SJCRH30 (cell line): ENCODE measurements around the gene SLC39A7. TPM values are rescaled to one million over a fixed set of nuclear protein-coding genes. Genes with fewer than 3 reads are reported as not detected.

ENCODE experiments used
- DNase-seq, 2 experiments: peaks; one replicate each; pipeline ENCODE4 v3.0.0-alpha.2; 2015 to 2020
- H3K27ac ChIP-seq: fragments of 250-450 bp; sonication (Bioruptor Pico); 2 replicates; pipeline ENCODE4 v1.5.1; 2020; ENCODE audit warnings: mild to moderate bottlenecking, moderate library complexity
- H3K27me3 ChIP-seq: fragments of 250-450 bp; sonication (Bioruptor Pico); 2 replicates; pipeline ENCODE4 v1.5.1; 2020; ENCODE audit warnings: mild to moderate bottlenecking, moderate library complexity
- H3K36me3 ChIP-seq: fragments of 250-450 bp; sonication (Bioruptor Pico); 2 replicates; pipeline ENCODE4 v1.5.1; 2020; ENCODE audit warnings: mild to moderate bottlenecking, moderate library complexity
- H3K4me1 ChIP-seq: fragments of 250-450 bp; sonication (Bioruptor Pico); 2 replicates; pipeline ENCODE4 v1.5.1; 2020; ENCODE audit warnings: mild to moderate bottlenecking, moderate library complexity
- H3K4me3 ChIP-seq: fragments of 250-450 bp; sonication (Bioruptor Pico); 2 replicates; pipeline ENCODE4 v1.5.1; 2020; ENCODE audit warnings: mild to moderate bottlenecking, moderate library complexity
- H3K9me3 ChIP-seq: fragments of 250-450 bp; sonication (Bioruptor Pico); replicated peaks from 2 replicates; pipeline ENCODE4 v1.5.1; 2020; ENCODE audit warnings: mild to moderate bottlenecking, moderate library complexity
- total RNA-seq: library from RNA; depleted of rRNA; stranded (reverse); fragments of >200 nt; shearing (Covaris generic); gene quantifications from 2 replicates; pipeline ENCODE4 v1.2.3, GENCODE V29; 2014; rRNA removed

Gene SLC39A7
- total RNA-seq, 1 experiment from 2014 or later = 75.1 TPM

DNA sequence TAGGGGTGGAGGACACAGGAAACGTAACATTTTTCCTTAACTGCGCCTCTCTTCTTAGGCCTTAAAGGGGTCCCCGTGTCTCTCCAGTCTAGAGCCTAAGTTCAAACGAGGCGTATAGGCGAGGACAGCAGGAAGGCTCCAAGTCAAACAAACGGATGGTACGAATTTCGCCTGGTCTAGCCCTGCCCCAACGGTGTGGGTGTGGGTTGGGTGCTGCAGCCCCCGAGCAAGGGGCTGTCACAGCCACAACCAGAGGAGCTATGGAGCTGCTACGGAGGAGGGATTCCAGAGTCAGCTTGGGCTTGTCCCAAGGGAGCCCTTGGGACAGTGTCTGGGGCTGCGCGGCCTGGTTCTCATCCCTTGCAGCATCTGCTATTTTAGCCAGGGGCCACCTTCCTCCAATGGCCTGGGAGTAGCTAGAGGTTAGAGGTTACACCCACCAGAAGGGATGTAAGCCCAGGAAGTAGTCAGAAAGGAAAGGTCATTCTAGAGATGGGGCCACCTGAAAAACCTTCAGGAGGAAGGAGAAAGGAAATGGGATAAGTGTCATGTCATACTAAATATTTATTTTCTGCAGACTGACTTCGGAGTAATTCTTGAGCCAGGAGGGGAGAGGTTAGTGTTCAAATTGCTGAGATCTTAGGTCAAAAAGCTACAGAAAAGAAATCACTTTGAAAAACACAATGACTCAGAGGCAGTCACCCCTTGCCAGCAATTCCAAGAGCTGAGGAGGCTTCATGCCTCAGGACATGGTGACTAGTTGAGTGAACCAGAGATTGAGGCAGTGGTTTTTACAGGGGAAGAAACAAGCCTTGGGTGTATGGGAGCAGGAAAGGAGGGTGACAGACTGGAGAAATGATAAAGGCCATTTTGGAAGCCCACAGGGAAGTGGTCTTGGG lies 49.3 kb downstream of the SLC39A7 start:
- H3K4me1 ChIP-seq = no peaks in the 10 kb centered on the region; the same call in 1 of the 2 replicates
- peak overlapping the region; percentile 64 for H3K4me3 ChIP-seq
- H3K27ac ChIP-seq = peak overlapping the region; percentile 58
- no peaks in the 10 kb centered on the region for H3K9me3 ChIP-seq
- no peaks in the 10 kb centered on the region for H3K36me3 ChIP-seq
- no peaks in the 10 kb centered on the region for H3K27me3 ChIP-seq
- peak in 1 of 2 experiments; percentile 26 for DNase-seq

- Histone ChIP-seq H3K4me3 (no peak overlapping the region), H3K9me3 (no peaks in the 10 kb centered on the region), H3K36me3 (no peaks in the 10 kb centered on the region), H3K27ac (no peak overlapping the region), H3K27me3 (no peaks in the 10 kb centered on the region), H3K4me1 (no peaks in the 10 kb centered on the region; the same call in 1 of the 2 replicates)
- no peak for DNase-seq
Observed at GRCh38 chr6:33250731-33251130, 50.1 kb downstream of the SLC39A7 start.

GRCh38 chr6:33251395-33252012 lies 50.8 kb downstream of the SLC39A7 start:
- no peak for DNase-seq
- Histone ChIP-seq H3K36me3 (no peaks in the 10 kb centered on the region), H3K4me3 (no peak overlapping the region), H3K27ac (no peak overlapping the region), H3K9me3 (no peaks in the 10 kb centered on the region), H3K27me3 (no peaks in the 10 kb centered on the region), H3K4me1 (no peaks in the 10 kb centered on the region; the same call in 1 of the 2 replicates)

DNA sequence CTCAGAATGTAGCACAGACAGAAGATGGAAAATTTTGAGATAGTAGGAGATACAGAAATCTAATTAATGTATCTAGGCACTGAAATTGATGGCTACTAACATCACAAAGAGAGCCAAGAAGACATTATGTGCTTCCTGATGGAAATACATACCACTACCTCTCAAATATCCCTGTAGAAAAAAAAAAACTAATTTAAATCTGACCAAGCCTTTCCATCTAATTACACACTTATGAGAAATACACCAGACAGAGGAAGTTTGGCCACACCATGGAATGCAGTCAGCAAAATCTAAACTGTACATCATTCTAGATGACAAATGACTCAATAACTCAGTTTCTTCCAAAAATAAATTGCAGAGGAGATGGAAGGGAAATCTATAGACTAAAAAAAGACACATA lies 52.1 kb downstream of the SLC39A7 start:
- DNase-seq = no peak
- Histone ChIP-seq H3K27me3 (no peaks in the 10 kb centered on the region), H3K9me3 (no peaks in the 10 kb centered on the region)

More for the DNA sequence above, 52.1 kb downstream of the SLC39A7 start:
- H3K4me1 ChIP-seq = no peaks in the 10 kb centered on the region; the same call in 1 of the 2 replicates
- no peak overlapping the region for H3K4me3 ChIP-seq
- H3K36me3 ChIP-seq = peaks cover 7% of the 10 kb centered on the region; the same call in 1 of the 2 replicates
- H3K27ac ChIP-seq = no peak overlapping the region

Other genes with a start within 250 kb of the SLC39A7 start
- 0.14 and 0.51 TPM in 2 replicates for gene HLA-DMA, start 247.8 kb upstream of the SLC39A7 start, total RNA-seq
- 178 and 199 TPM in 2 replicates for gene BRD2, start 232.3 kb upstream of the SLC39A7 start, total RNA-seq
- 0.16 TPM in 1 of 2 replicates, not detected in the other for gene HLA-DOA, start 191.3 kb upstream of the SLC39A7 start, total RNA-seq
- gene HLA-DPA1, start 127.2 kb upstream of the SLC39A7 start, total RNA-seq = not detected in 2 replicates
- gene HLA-DPB1, start 124.9 kb upstream of the SLC39A7 start, total RNA-seq = not detected in 2 replicates
- gene COL11A2, start 8.4 kb upstream of the SLC39A7 start, total RNA-seq = 3.8 and 4.0 TPM in 2 replicates
- 24.4 and 25.9 TPM in 2 replicates for gene RXRB, start 202 bp upstream of the SLC39A7 start, total RNA-seq
- 1.0 and 1.5 TPM in 2 replicates for gene HSD17B8, start 3.8 kb downstream of the SLC39A7 start, total RNA-seq
- gene RING1, start 7.6 kb downstream of the SLC39A7 start, total RNA-seq = 14.9 and 16.4 TPM in 2 replicates
- gene VPS52, start 71.0 kb downstream of the SLC39A7 start, total RNA-seq = 32.7 and 33.8 TPM in 2 replicates
- gene RPS18, start 71.2 kb downstream of the SLC39A7 start, total RNA-seq = 5,924 and 6,385 TPM in 2 replicates
- 0.84 and 0.95 TPM in 2 replicates for gene B3GALT4, start 76.3 kb downstream of the SLC39A7 start, total RNA-seq
- 54.6 and 61.5 TPM in 2 replicates for gene WDR46, start 88.4 kb downstream of the SLC39A7 start, total RNA-seq
- gene PFDN6, start 88.7 kb downstream of the SLC39A7 start, total RNA-seq = 102 and 104 TPM in 2 replicates
- 14.3 and 20.9 TPM in 2 replicates for gene RGL2, start 98.1 kb downstream of the SLC39A7 start, total RNA-seq
- 15.4 and 16.2 TPM in 2 replicates for gene TAPBP, start 113.2 kb downstream of the SLC39A7 start, total RNA-seq
- 7.1 and 9.6 TPM in 2 replicates for gene ZBTB22, start 116.9 kb downstream of the SLC39A7 start, total RNA-seq
- 52.9 and 55.2 TPM in 2 replicates for gene DAXX, start 122.1 kb downstream of the SLC39A7 start, total RNA-seq
- gene KIFC1, start 191.0 kb downstream of the SLC39A7 start, total RNA-seq = 80.5 and 84.5 TPM in 2 replicates
- gene PHF1, start 210.1 kb downstream of the SLC39A7 start, total RNA-seq = 21.8 and 25.5 TPM in 2 replicates
- gene CUTA, start 217.2 kb downstream of the SLC39A7 start, total RNA-seq = 181 and 210 TPM in 2 replicates
- 1.8 and 2.5 TPM in 2 replicates for gene SYNGAP1, start 219.2 kb downstream of the SLC39A7 start, total RNA-seq